Muscle layer of colon (tissue), 2 donors: ENCODE results near the gene ZNF273.
"Not testable (repeated sequence)": the region's sequence is repeated elsewhere in the genome, so short reads cannot be mapped to it uniquely, and the experiment has no call there.

Experiments
- H3K27ac ChIP-seq: one replicate; pipeline ENCODE4 v1.7.0; 2013; ENCODE audit warnings: low read depth, mild to moderate bottlenecking, low read length, moderate library complexity
- H3K27me3 ChIP-seq, 2 donors: one replicate each; pipeline ENCODE4 v1.7.0; 2013; ENCODE audit warnings: low read length in 2 of 2, mild to moderate bottlenecking in 2 of 2; ENCODE audit not compliant: insufficient read depth in 2 of 2, control insufficient read depth in 1 of 2
- H3K36me3 ChIP-seq: one replicate; pipeline ENCODE4 v1.7.0; 2013; ENCODE audit warnings: mild to moderate bottlenecking, low read length; ENCODE audit not compliant: insufficient read depth
- H3K4me1 ChIP-seq: one replicate; pipeline ENCODE4 v1.7.0; 2013; ENCODE audit warnings: mild to moderate bottlenecking, low read length; ENCODE audit not compliant: insufficient read depth
- H3K4me3 ChIP-seq, 2 donors: one replicate each; pipeline ENCODE4 v1.7.0; 2013; ENCODE audit warnings: low read length in 2 of 2, low read depth in 1 of 2, mild to moderate bottlenecking in 1 of 2, moderate library complexity in 1 of 2
- H3K9ac ChIP-seq: one replicate; pipeline ENCODE4 v1.7.0; 2013; ENCODE audit warnings: low read length
- H3K9me3 ChIP-seq: one replicate; pipeline ENCODE4 v1.7.0; 2013; ENCODE audit warnings: mild to moderate bottlenecking, low read length
- donor health status: abdominal sarcoma.
- donor health status: Adenocarcinoma of cecum.

Gene ZNF273

DNA sequence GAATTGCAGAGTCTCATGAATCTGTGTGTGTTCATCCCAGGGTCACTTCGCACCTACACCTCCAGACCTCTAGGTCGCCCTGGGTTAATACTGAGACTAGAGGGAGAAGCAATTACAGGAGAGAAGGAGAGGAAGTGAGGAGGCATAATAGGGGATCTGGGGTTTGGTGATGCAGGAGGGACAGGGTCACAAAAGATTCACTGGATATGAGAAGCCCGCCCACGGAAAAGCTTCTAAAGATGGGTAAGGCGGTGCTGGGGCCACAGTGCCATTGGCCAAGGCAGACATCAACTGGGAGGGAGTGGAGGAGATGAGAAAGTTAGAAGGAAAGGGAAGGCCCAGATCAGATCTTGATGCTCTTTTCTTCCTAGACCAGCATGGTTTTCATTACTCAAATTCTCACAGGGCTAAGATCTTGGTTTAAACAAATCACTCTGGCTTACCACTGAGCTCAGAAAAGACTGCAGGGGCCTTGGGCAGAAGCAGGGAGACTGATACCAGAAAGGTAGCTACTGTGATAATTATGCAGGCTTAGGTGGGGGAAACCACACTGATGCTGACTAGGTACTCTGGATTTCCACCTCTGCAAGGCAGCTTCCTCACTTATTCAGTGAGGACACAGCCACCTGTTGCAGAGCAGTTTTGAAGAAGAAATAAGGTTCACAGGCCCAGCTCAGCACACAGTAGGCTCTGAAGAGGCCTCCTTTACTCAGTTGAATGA lies 17.4 kb upstream of the ZNF273 start:
- H3K27ac ChIP-seq = no peak overlapping the region
- no peak overlapping the region for H3K9ac ChIP-seq
- no peaks in the 10 kb centered on the region for H3K9me3 ChIP-seq
- H3K36me3 ChIP-seq = no peaks in the 10 kb centered on the region
- H3K27me3 ChIP-seq = no peaks in the 10 kb centered on the region
- H3K4me1 ChIP-seq = peaks cover 22% of the 10 kb centered on the region
- H3K4me3 ChIP-seq = no peak overlapping the region

DNA sequence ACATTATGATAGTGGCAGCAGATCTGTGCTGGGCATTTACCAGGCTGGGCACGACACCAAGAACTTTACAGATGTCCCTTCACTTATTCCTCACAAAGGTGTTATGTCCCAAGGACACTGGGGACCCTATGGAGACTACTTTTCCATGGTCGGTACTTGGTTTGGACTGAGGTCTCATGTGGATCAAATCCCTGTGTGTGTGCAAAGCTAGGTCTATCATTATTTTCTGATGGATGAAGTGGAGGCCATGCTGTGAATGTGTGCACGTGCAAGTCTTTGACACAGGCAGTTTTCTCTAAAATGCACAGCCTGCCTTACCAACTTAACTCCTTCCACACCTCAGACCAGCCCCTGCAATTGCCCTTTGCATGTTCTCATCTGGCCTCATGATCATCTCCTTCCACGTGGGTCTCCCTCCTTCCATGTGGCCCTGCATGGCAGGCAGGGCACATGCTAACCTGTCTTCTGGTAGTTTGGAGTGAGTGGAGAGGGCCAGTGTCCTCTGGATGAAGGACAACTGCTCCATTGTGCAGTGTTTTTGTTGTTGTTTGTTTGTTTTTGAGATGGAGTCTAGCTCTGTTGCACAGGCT lies 16.0 kb upstream of the ZNF273 start:
- Histone ChIP-seq H3K4me3 (no peak overlapping the region), H3K27ac (no peak overlapping the region), H3K36me3 (no peaks in the 10 kb centered on the region), H3K27me3 (no peaks in the 10 kb centered on the region), H3K9ac (no peak overlapping the region), H3K4me1 (peaks cover 25% of the 10 kb centered on the region), H3K9me3 (no peaks in the 10 kb centered on the region)

DNA sequence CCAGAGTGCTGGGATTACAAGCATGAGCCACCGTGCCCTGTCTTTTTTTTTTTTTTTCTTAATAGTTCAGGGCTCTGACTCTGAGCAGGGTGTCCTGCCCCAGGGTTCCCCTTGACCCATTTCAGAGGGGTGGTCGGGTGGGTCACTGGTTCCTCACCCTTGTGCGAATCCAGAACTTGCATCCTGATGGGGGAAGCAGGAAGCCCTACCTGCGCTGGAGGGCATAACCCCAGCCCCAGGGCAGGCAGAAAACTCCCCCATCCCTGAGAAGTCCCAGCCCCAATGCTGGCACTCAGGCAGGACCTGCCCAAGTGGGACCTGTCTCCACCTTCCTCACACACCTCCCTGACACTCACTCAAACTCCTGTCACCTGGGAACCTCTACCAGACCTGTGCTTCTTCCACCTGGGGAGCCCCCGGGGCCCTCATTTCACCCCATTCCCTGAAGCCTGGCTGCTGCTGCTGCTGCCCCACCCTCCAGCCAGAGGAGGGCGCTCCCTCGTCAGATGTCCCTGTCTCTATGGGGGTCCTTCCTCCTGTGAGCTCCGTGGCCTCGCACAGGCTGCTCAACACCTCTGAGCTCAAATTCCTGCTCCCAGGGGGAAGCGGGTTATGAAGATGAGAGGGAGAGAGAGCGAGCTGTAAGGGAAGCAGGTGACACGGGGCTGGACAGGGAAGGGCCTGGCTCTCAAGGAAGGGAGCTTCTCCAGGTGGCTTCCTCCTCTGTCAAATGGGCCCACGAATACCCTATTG lies 15.1 kb upstream of the ZNF273 start:
- H3K9ac ChIP-seq = no peak overlapping the region
- no peaks in the 10 kb centered on the region for H3K27me3 ChIP-seq
- H3K27ac ChIP-seq = no peak overlapping the region
- peaks cover 32% of the 10 kb centered on the region for H3K4me1 ChIP-seq
- H3K9me3 ChIP-seq = no peaks in the 10 kb centered on the region
- H3K4me3 ChIP-seq = peak overlapping the region; percentile 25 to 65
- H3K36me3 ChIP-seq = no peaks in the 10 kb centered on the region

DNA sequence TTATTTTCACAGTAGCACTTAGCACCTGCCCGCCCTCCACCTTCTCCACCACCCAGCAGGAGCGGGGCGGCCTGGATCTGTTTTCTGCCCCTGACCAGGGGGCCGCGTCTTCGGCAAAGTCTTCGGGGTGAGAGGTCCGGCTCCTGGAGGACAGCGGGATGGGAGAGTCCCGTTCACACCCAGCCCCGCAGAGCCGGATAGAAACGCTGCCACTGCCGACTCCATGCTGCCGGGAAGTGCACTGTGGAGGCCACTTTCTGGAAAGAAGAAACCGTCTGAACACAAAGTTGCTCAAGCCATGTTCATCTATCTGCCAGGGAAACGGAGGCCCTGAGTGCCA lies 14.5 kb upstream of the ZNF273 start:
- no peak overlapping the region for H3K27ac ChIP-seq
- H3K4me1 ChIP-seq = peaks cover 34% of the 10 kb centered on the region
- H3K9ac ChIP-seq = no peak overlapping the region
- no peaks in the 10 kb centered on the region for H3K9me3 ChIP-seq
- H3K27me3 ChIP-seq = no peaks in the 10 kb centered on the region
- H3K4me3 ChIP-seq = peak overlapping the region; percentile 52 to 65
- no peaks in the 10 kb centered on the region for H3K36me3 ChIP-seq

DNA sequence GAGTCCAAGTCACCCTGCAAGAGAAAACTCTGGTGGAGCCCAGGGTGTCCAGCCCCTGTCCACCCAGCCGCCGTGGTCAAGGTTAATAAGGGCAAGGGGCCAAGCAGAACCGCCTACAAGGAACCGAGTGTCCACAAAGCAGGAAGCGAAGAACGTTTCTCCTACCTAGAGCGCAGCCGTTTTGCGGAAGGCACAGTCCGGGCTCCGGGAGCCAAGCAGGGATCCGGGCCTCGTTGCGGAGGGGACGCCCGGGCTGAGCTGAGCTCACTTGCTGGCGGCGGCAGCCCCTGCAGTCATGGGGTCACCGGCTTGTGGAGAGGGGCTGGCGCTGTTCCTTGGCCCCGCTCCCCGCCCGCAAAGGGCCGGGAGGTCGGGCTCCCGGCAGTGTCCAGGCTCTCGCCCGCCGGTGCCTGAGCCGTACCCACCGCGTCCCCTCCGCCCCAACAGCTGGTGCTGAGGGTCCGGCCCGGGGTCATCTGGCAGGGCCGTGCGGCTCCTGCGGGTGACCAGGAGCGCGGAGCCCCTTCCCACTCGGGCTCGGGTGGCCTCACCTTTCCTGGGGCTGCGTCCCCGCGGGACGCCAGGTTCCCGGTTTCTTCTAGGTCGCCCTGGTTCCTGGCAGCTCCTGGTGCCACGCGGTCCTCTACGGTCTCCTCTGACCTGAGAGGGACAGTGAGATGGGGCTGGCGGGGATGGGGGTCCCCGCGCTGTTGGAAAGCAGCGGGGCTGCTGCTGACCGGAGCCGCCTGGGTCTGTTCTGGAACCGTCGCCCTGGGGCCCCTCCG lies 14.0 kb upstream of the ZNF273 start:
- H3K9ac ChIP-seq = no peak overlapping the region
- H3K36me3 ChIP-seq = no peaks in the 10 kb centered on the region
- no peaks in the 10 kb centered on the region for H3K9me3 ChIP-seq
- H3K27me3 ChIP-seq = no peaks in the 10 kb centered on the region
- H3K4me1 ChIP-seq = peaks cover 34% of the 10 kb centered on the region
- peak overlapping the region; percentile 34 for H3K27ac ChIP-seq
- H3K4me3 ChIP-seq = peak overlapping the region; percentile 52 to 65

DNA sequence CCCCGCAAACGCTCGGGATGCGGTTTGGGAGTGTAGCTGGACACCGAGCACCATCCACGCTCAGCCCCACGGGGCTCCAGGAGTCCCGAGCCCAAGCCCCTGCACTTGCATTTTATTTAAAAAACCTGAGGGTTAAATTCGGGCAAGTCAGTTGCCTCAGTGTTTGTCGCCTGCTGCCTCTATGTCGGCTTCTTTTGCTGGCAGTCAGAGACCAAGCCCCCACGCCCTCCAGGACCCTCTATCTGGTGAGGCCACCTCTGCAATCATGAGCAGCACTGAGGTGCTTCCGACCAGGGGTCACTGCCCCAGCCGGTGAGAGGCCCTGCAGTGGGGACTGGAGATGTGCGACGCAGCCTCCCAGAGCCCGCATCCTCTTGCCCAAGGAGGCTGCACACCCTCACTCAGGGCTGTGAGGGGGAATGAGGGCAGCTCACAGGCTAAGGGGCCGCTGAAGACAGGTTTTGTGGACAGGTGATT lies 13.3 kb upstream of the ZNF273 start:
- H3K9ac ChIP-seq = no peak overlapping the region

DNA sequence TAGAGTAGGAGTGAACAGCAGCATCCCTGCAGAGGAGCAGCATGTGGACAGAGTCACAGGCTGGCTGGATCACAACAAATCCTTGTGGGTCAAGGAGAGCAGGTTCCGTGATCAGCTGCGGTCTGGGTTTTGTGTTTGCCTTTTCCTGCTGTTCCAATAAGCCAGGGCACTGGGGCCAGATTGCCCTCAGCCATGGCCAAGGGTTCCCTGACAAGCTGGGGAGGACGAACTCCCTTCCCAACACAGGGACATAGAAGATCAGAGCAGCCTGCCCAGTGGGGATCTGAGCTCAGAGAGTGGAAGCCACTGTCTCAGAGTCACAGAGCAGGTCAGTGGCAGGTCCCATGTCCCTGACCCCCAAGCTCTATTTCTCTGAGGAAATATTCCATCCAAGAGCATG lies 12.8 kb upstream of the ZNF273 start:
- not testable (repeated sequence) for H3K9me3 ChIP-seq, H3K27me3 ChIP-seq, H3K27ac ChIP-seq, H3K36me3 ChIP-seq, H3K9ac ChIP-seq, H3K4me3 ChIP-seq
- H3K4me1 ChIP-seq = peaks cover 34% of the 10 kb centered on the region

More for the DNA sequence above, 13.3 kb upstream of the ZNF273 start:
- H3K4me1 ChIP-seq = peaks cover 34% of the 10 kb centered on the region
- peak overlapping the region; percentile 52 to 65 for H3K4me3 ChIP-seq
- no peaks in the 10 kb centered on the region for H3K36me3 ChIP-seq
- H3K27ac ChIP-seq = no peak overlapping the region
- H3K27me3 ChIP-seq = no peaks in the 10 kb centered on the region
- H3K9me3 ChIP-seq = no peaks in the 10 kb centered on the region

DNA sequence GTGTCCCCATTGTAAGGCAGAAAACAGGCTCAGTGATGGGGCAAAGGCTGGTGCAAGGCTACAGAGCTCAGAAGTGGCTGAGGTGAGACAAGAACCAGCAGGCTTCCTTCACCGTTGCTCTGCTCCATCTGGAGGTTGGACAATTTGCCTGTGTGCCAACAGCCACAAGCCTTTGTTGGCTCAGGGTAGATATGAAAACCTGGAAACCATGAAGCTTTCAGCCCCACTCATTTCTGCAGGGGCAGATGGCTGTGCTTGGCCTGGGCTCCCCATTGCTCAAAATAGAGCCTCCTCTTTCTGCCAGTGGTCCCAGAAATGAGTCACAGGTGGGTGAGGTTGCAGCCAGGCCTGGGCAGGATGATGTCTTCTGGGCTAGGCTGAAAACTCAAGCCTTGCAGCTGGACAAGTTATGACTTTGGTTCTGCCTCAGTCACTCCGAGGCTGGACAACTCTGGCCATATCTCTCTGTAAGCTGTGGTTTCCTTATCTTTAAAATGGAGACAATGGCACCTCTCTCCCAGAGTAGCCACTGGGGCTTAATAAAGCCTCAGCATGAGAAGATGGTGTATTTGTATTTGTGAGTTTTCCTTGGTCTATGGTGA lies 12.2 kb upstream of the ZNF273 start:
- no peak overlapping the region for H3K4me3 ChIP-seq
- no peak overlapping the region for H3K9ac ChIP-seq
- H3K9me3 ChIP-seq = no peaks in the 10 kb centered on the region
- no peak overlapping the region for H3K27ac ChIP-seq
- H3K27me3 ChIP-seq = no peaks in the 10 kb centered on the region
- no peaks in the 10 kb centered on the region for H3K36me3 ChIP-seq
- peaks cover 34% of the 10 kb centered on the region for H3K4me1 ChIP-seq

DNA sequence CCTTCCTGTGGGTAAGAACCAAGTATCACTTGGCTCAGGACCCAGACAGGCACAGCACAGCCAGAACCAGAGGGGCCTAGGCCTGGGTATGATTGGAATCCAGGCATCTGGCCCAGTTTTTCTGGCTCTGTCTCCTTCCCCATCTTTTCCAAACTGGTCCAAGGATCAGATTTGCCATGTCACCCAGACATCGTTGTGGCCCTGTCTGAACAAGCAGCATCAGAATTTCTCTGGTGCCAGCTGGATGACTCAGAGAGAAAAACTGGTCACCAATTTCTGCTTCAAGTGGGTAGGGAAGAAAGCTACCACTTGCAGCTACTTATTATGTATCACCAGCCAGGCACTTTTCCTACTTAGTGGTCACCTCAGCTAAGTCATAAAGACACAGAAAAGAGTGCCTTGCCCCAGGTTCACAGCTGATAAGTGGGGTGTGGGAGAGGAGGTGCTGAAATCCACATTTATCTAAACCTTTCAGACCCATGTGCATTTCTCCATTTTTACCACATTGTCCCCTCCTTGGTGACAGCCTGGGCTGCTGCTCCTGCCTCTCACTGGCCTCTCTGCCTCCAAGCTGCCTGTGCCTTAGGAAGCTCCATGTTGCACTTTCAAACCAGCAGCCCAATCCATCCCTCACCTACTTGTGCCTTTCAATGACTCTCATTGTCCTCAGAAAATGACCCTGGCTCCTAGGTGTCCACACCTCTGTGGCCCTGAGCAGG lies 11.6 kb upstream of the ZNF273 start:
- not testable (repeated sequence) for H3K4me3 ChIP-seq, H3K27ac ChIP-seq, H3K9ac ChIP-seq, H3K36me3 ChIP-seq, H3K27me3 ChIP-seq, H3K9me3 ChIP-seq
- H3K4me1 ChIP-seq = peaks cover 34% of the 10 kb centered on the region

DNA sequence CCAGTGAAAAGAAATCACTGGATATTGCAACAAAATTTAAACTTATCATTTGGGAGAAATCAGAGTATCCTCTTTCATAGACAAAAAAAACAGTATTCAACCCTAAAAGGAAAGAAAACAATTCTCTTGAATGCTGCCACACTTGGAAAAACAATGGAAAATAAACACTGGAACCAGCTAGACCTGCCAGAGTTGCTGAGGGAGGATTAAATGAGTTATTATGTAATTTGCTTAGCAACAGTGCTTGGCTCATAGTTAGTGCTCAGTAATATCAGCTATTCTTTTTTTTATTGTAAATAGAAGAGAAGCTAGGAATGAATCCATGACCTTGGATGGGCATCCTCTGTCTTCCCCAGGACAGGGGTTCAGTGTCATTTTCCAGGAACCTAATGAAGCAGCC lies 11.0 kb upstream of the ZNF273 start:
- H3K36me3 ChIP-seq = no peaks in the 10 kb centered on the region
- H3K4me1 ChIP-seq = peaks cover 34% of the 10 kb centered on the region
- H3K27ac ChIP-seq = no peak overlapping the region
- no peak overlapping the region for H3K4me3 ChIP-seq
- no peak overlapping the region for H3K9ac ChIP-seq
- H3K27me3 ChIP-seq = no peaks in the 10 kb centered on the region
- no peaks in the 10 kb centered on the region for H3K9me3 ChIP-seq
